NT2/D1 (cell line): ENCODE data around the gene SHISAL1.

Source experiments
- SUZ12 ChIP-seq: IDR thresholded peaks from 2 replicates; pipeline ENCODE4 v1.6.1; 2011; ENCODE audit not compliant: insufficient read length, insufficient read depth; ENCODE audit errors: extremely low read depth
- YY1 ChIP-seq: IDR thresholded peaks from 2 replicates; pipeline ENCODE4 v1.6.1; 2011; ENCODE audit not compliant: insufficient read length, insufficient read depth
- ZNF274 ChIP-seq: IDR thresholded peaks from 2 replicates; pipeline ENCODE4 v1.6.1; 2011; ENCODE audit warnings: mild to moderate bottlenecking, low read depth, low read length

DNA sequence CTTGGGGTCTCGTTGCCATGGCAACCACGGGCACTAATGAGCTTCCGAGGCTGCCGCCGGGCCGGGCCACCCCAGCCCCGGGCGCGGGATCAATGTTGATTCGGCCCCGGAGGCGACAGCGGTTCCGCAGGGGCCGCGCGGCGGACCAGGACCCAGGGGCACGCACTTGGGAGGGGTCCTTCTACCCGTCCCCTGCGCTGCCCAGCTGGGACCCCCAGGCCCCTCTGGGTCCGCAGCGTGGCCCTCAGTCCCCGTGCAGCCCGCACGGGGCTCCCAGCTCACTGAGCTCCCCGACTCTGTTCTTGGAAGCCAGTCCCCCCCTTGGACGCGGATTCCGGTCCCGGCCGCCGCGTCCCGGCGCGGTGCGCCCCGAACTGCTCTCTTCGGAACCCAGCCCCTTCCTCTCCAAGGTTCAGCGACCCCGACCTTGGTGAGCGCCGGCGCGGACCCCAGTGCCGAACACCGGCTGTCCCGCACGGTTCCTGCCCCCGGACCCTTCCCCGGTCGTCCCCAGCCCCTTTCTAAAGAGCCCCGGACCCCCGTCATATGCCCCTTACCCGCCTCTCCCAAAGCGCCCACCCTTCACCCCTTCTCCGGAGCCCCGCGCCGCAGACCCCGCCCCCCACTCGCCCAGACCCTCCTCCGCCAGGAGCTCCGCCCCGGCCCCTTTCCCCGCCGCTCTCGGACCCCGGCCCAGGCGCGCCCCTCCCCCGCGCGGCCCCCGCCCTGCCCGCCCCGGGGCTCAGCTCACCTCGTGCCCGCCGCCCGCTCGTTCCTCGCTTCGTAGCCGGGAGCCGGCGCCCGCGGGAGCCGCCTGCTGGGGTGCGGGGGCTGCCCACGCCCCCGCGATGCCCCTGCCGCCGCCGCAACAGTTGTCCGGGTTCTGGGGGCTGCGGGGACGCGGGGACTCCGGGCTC lies 18.3 kb upstream of the SHISAL1 start:
- TF ChIP-seq ZNF274 (no peak), YY1 (no peak), SUZ12 (no peak)
